ENCODE results near the gene KCNJ5. TPM values are rescaled to one million over a fixed set of nuclear protein-coding genes. Genes with fewer than 3 reads are reported as not detected.
"Not testable (repeated sequence)": the region's sequence is repeated elsewhere in the genome, so short reads cannot be mapped to it uniquely, and the experiment has no call there.

Gene KCNJ5
- total RNA-seq, 2 experiments from 2014 or later: not detected

GRCh38 chr11:128913806-128914205 is 22.6 kb downstream of the KCNJ5 start:
- CTCF ChIA-PET: no interaction called here

GRCh38 chr11:128914216-128915148 is 23.3 kb downstream of the KCNJ5 start:
- CTCF ChIA-PET: no interaction called here
- Mint-ChIP-seq H3K4me1 (peaks cover 3% of the 10 kb centered on the region), H3K27ac (no peak overlapping the region), H3K9me3 (no peaks in the 10 kb centered on the region), H3K27me3 (peaks cover 20% of the 10 kb centered on the region), H3K36me3 (ENCODE audit: low read depth) (no peaks in the 10 kb centered on the region), H3K4me3 (no peak overlapping the region)
- DNase-seq: no peak
- POLR2A ChIA-PET: no interaction called here

More at GRCh38 chr11:128913806-128914205, 22.6 kb downstream of the KCNJ5 start:
- no peak overlapping the region for H3K4me3 Mint-ChIP-seq
- no peak for DNase-seq
- POLR2A ChIA-PET: no interaction called here
- H3K27ac Mint-ChIP-seq: no peak overlapping the region
- H3K36me3 Mint-ChIP-seq (ENCODE audit: low read depth): no peaks in the 10 kb centered on the region
- peaks cover 23% of the 10 kb centered on the region for H3K27me3 Mint-ChIP-seq
- H3K4me1 Mint-ChIP-seq: no peaks in the 10 kb centered on the region
- H3K9me3 Mint-ChIP-seq: no peaks in the 10 kb centered on the region

- peaks cover 14% of the 10 kb centered on the region for H3K27me3 Mint-ChIP-seq
- H3K36me3 Mint-ChIP-seq (ENCODE audit: low read depth): no peaks in the 10 kb centered on the region
- peaks cover 3% of the 10 kb centered on the region for H3K4me1 Mint-ChIP-seq
- H3K4me3 Mint-ChIP-seq: no peak overlapping the region
- DNase-seq: no peak
- ChIA-PET CTCF (no interaction called here), POLR2A (no interaction called here)
- H3K9me3 Mint-ChIP-seq: no peaks in the 10 kb centered on the region
- H3K27ac Mint-ChIP-seq: no peak overlapping the region
Measured at GRCh38 chr11:128915149-128915521, 24.0 kb downstream of the KCNJ5 start.

GRCh38 chr11:128916037-128916572 is 24.9 kb downstream of the KCNJ5 start:
- ChIA-PET CTCF (no interaction called here), POLR2A (no interaction called here)
- Mint-ChIP-seq H3K4me1 (peaks cover 3% of the 10 kb centered on the region), H3K27me3 (peaks cover 14% of the 10 kb centered on the region), H3K4me3 (no peak overlapping the region), H3K36me3 (ENCODE audit: low read depth) (no peaks in the 10 kb centered on the region), H3K27ac (no peak overlapping the region), H3K9me3 (no peaks in the 10 kb centered on the region)
- DNase-seq: no peak

GRCh38 chr11:128916681-128917080 is 25.5 kb downstream of the KCNJ5 start:
- Mint-ChIP-seq H3K9me3 (no peaks in the 10 kb centered on the region), H3K27me3 (peaks cover 14% of the 10 kb centered on the region), H3K36me3 (ENCODE audit: low read depth) (no peaks in the 10 kb centered on the region), H3K4me3 (no peak overlapping the region), H3K27ac (no peak overlapping the region), H3K4me1 (peaks cover 3% of the 10 kb centered on the region)
- ChIA-PET CTCF (no interaction called here), POLR2A (no interaction called here)
- no peak for DNase-seq

- CTCF ChIA-PET: no interaction called here
- no peak for DNase-seq
- H3K9me3 Mint-ChIP-seq: no peaks in the 10 kb centered on the region
- H3K4me3 Mint-ChIP-seq: no peak overlapping the region
- no peaks in the 10 kb centered on the region for H3K36me3 Mint-ChIP-seq (ENCODE audit: low read depth)
- H3K27me3 Mint-ChIP-seq: peaks cover 14% of the 10 kb centered on the region
- no peak overlapping the region for H3K27ac Mint-ChIP-seq
- POLR2A ChIA-PET: no interaction called here
- H3K4me1 Mint-ChIP-seq: peaks cover 3% of the 10 kb centered on the region
Measured at GRCh38 chr11:128917144-128917724, 26.1 kb downstream of the KCNJ5 start.

- Mint-ChIP-seq H3K27ac (no peak overlapping the region), H3K36me3 (ENCODE audit: low read depth) (no peaks in the 10 kb centered on the region), H3K4me3 (no peak overlapping the region), H3K27me3 (peaks cover 14% of the 10 kb centered on the region), H3K9me3 (no peaks in the 10 kb centered on the region), H3K4me1 (peaks cover 3% of the 10 kb centered on the region)
- ChIA-PET POLR2A (no interaction called here), CTCF (interaction anchor here (1.0 kb wide), 1 partner anchor 9 kb away, joined by 3 read pairs; no protein-coding TSS in a partner anchor)
- no peak for DNase-seq
Measured at GRCh38 chr11:128919216-128919615, 28.1 kb downstream of the KCNJ5 start.

GRCh38 chr11:128919635-128920034 is 28.5 kb downstream of the KCNJ5 start:
- H3K4me1 Mint-ChIP-seq; DNase-seq; H3K36me3 Mint-ChIP-seq (ENCODE audit: low read depth); H3K4me3 Mint-ChIP-seq; POLR2A ChIA-PET; H3K9me3 Mint-ChIP-seq; H3K27ac Mint-ChIP-seq: not testable (repeated sequence)
- H3K27me3 Mint-ChIP-seq: peaks cover 14% of the 10 kb centered on the region
- CTCF ChIA-PET: interaction anchor here (1.0 kb wide), 1 partner anchor 9 kb away, joined by 3 read pairs; no protein-coding TSS in a partner anchor

GRCh38 chr11:128920666-128921065 is 29.5 kb downstream of the KCNJ5 start:
- H3K27me3 Mint-ChIP-seq: peaks cover 10% of the 10 kb centered on the region
- H3K36me3 Mint-ChIP-seq (ENCODE audit: low read depth): no peaks in the 10 kb centered on the region
- POLR2A ChIA-PET: no interaction called here
- CTCF ChIA-PET: no interaction called here
- no peaks in the 10 kb centered on the region for H3K9me3 Mint-ChIP-seq
- DNase-seq: no peak
- H3K27ac Mint-ChIP-seq: no peak overlapping the region
- no peak overlapping the region for H3K4me3 Mint-ChIP-seq
- H3K4me1 Mint-ChIP-seq: peaks cover 3% of the 10 kb centered on the region

- ChIA-PET POLR2A (no interaction called here), CTCF (no interaction called here)
- H3K4me3 Mint-ChIP-seq: no peak overlapping the region
- DNase-seq: no peak
- no peaks in the 10 kb centered on the region for H3K9me3 Mint-ChIP-seq
- no peak overlapping the region for H3K27ac Mint-ChIP-seq
- no peaks in the 10 kb centered on the region for H3K36me3 Mint-ChIP-seq (ENCODE audit: low read depth)
- peaks cover 3% of the 10 kb centered on the region for H3K4me1 Mint-ChIP-seq
- H3K27me3 Mint-ChIP-seq: peaks cover 5% of the 10 kb centered on the region
Measured at GRCh38 chr11:128921793-128922192, 30.6 kb downstream of the KCNJ5 start.

- POLR2A ChIA-PET: no interaction called here
- Mint-ChIP-seq H3K4me3 (no peak overlapping the region), H3K27me3 (peaks cover 3% of the 10 kb centered on the region), H3K36me3 (ENCODE audit: low read depth) (no peaks in the 10 kb centered on the region), H3K4me1 (peaks cover 13% of the 10 kb centered on the region), H3K9me3 (no peaks in the 10 kb centered on the region), H3K27ac (no peak overlapping the region)
- CTCF ChIA-PET: no interaction called here
- no peak for DNase-seq
Measured at GRCh38 chr11:128924104-128924503, 32.9 kb downstream of the KCNJ5 start.

- Mint-ChIP-seq H3K27ac (no peak overlapping the region), H3K4me3 (no peak overlapping the region), H3K36me3 (ENCODE audit: low read depth) (no peaks in the 10 kb centered on the region), H3K27me3 (no peaks in the 10 kb centered on the region), H3K4me1 (peaks cover 12% of the 10 kb centered on the region), H3K9me3 (no peaks in the 10 kb centered on the region)
- no peak for DNase-seq
- POLR2A ChIA-PET: no interaction called here
- CTCF ChIA-PET: no interaction called here
Measured at GRCh38 chr11:128924510-128925249, 33.5 kb downstream of the KCNJ5 start.

GRCh38 chr11:128925250-128925600 is 34.1 kb downstream of the KCNJ5 start:
- H3K27me3 Mint-ChIP-seq: no peaks in the 10 kb centered on the region
- POLR2A ChIA-PET: no interaction called here
- H3K9me3 Mint-ChIP-seq: no peaks in the 10 kb centered on the region
- H3K4me1 Mint-ChIP-seq: peaks cover 12% of the 10 kb centered on the region
- H3K36me3 Mint-ChIP-seq (ENCODE audit: low read depth): no peaks in the 10 kb centered on the region
- CTCF ChIA-PET: interaction anchor here (0.6 kb wide), 1 partner anchor 31 kb away, joined by 3 read pairs; no protein-coding TSS in a partner anchor
- H3K4me3 Mint-ChIP-seq: no peak overlapping the region
- no peak overlapping the region for H3K27ac Mint-ChIP-seq
- DNase-seq: no peak

Measured in activated CD4-positive, alpha-beta memory T cell treated with anti-CD3 and anti-CD28 coated beads, Interleukin-2, amount 10 ng/mL, durations not matched to agents 7 days and 5 days (primary cell).